Astrocyte (in vitro differentiated cells and primary cell): ENCODE data around the gene PTPN4. TPM values are rescaled to one million over a fixed set of nuclear protein-coding genes. Genes with fewer than 3 reads are reported as not detected.

Source experiments
- DNase-seq: peaks from one replicate; pipeline ENCODE4 v3.0.0-alpha.2; 2010; ENCODE audit warnings: low read depth
- FAIRE-seq: peaks from 2 replicates; lab custom pipeline; 2011; peaks lifted over from hg19 to GRCh38; lab: Jason Lieb, UNC
- H2AFZ ChIP-seq: 2 replicates; pipeline ENCODE4 v1.6.0; 2012; ENCODE audit warnings: low read depth, low read length, inconsistent platforms
- H3K27ac ChIP-seq: 2 replicates; pipeline ENCODE4 v1.5.1; 2011; ENCODE audit warnings: low read depth, low read length, inconsistent platforms
- H3K27me3 ChIP-seq: 2 replicates; pipeline ENCODE4 v1.6.0; 2011; ENCODE audit warnings: low read length, inconsistent platforms; ENCODE audit not compliant: insufficient read depth
- H3K36me3 ChIP-seq: 2 replicates; pipeline ENCODE4 v1.5.1; 2011; ENCODE audit warnings: low read length, inconsistent platforms; ENCODE audit not compliant: insufficient read depth
- H3K4me1 ChIP-seq: 2 replicates; pipeline ENCODE4 v1.5.1; 2011; ENCODE audit warnings: low read length, inconsistent platforms; ENCODE audit not compliant: insufficient read depth
- H3K4me2 ChIP-seq: 2 replicates; pipeline ENCODE4 v1.6.0; 2012; ENCODE audit warnings: low read length, inconsistent platforms
- H3K4me3 ChIP-seq: 2 replicates; pipeline ENCODE4 v1.5.1; 2011; ENCODE audit warnings: low read depth, mild to moderate bottlenecking, low read length, inconsistent platforms; ENCODE audit not compliant: insufficient read depth
- H3K79me2 ChIP-seq: 2 replicates; pipeline ENCODE4 v1.6.0; 2012; ENCODE audit warnings: mild to moderate bottlenecking, low read length, inconsistent platforms; ENCODE audit not compliant: insufficient read depth
- H3K9ac ChIP-seq: 2 replicates; pipeline ENCODE4 v1.6.0; 2012; ENCODE audit warnings: mild to moderate bottlenecking, low read length, inconsistent platforms
- H3K9me3 ChIP-seq: 2 replicates; pipeline ENCODE4 v1.5.1; 2012; ENCODE audit warnings: low read depth, mild to moderate bottlenecking, low read length, inconsistent platforms; ENCODE audit not compliant: insufficient read depth
- H4K20me1 ChIP-seq: 2 replicates; pipeline ENCODE4 v1.6.0; 2012; ENCODE audit warnings: low read length, inconsistent platforms; ENCODE audit not compliant: insufficient read depth
- H3K27ac Mint-ChIP-seq: one replicate; pipeline ENCODE4 v1.8.0; 2021; ENCODE audit warnings: mild to moderate bottlenecking, mixed read lengths; ENCODE audit not compliant: unreplicated experiment
- H3K27me3 Mint-ChIP-seq: one replicate; pipeline ENCODE4 v1.8.0; 2021; ENCODE audit warnings: low read depth, mixed read lengths; ENCODE audit not compliant: unreplicated experiment
- H3K36me3 Mint-ChIP-seq: one replicate; pipeline ENCODE4 v1.8.0; 2021; ENCODE audit warnings: low read depth, mixed read lengths; ENCODE audit not compliant: unreplicated experiment
- H3K4me1 Mint-ChIP-seq: one replicate; pipeline ENCODE4 v1.8.0; 2021; ENCODE audit warnings: low read depth, mixed read lengths; ENCODE audit not compliant: unreplicated experiment
- H3K4me3 Mint-ChIP-seq: one replicate; pipeline ENCODE4 v1.8.0; 2021; ENCODE audit warnings: mild to moderate bottlenecking, moderate library complexity, mixed read lengths; ENCODE audit not compliant: unreplicated experiment
- H3K9me3 Mint-ChIP-seq: one replicate; pipeline ENCODE4 v1.8.0; 2021; ENCODE audit warnings: mild to moderate bottlenecking, mixed read lengths; ENCODE audit not compliant: unreplicated experiment
- CTCF ChIP-seq: IDR thresholded peaks from 2 replicates; pipeline ENCODE4 v1.5.1; 2011; ENCODE audit warnings: low read depth, mild to moderate bottlenecking, inconsistent platforms, low read length, moderate library complexity; ENCODE audit not compliant: insufficient read depth
- EZH2 ChIP-seq: IDR thresholded peaks from 2 replicates; pipeline ENCODE4 v1.6.1; 2012; ENCODE audit warnings: mild to moderate bottlenecking, low read length, inconsistent platforms; ENCODE audit not compliant: insufficient read depth
- total RNA-seq: library from RNA; stranded (reverse); gene quantifications from 2 replicates; pipeline ENCODE4 v1.2.1, GENCODE V29; 2021

PTPN4 gene
- total RNA-seq, 1 donor from 2014 or later = 38.2 TPM

- H3K27ac Mint-ChIP-seq = no peak overlapping the region
- FAIRE-seq = no peak
These were observed 76.9 kb downstream of the PTPN4 start for GRCh38 chr2:119836455-119837142.

GRCh38 chr2:119837350-119837749 is 77.6 kb downstream of the PTPN4 start:
- Histone ChIP-seq H3K4me2 (no peak overlapping the region), H4K20me1 (no peaks in the 10 kb centered on the region), H3K4me3 (no peak overlapping the region), H3K36me3 (no peaks in the 10 kb centered on the region), H3K9ac (no peak overlapping the region), H3K27me3 (no peaks in the 10 kb centered on the region), H2AFZ (no peak overlapping the region), H3K9me3 (no peaks in the 10 kb centered on the region), H3K4me1 (no peaks in the 10 kb centered on the region), H3K27ac (no peak overlapping the region), H3K79me2 (no peaks in the 10 kb centered on the region)
- no peak for TF ChIP-seq CTCF
- no peak for TF ChIP-seq EZH2
- Mint-ChIP-seq H3K4me1 (peaks cover 12% of the 10 kb centered on the region), H3K9me3 (peaks cover 1% of the 10 kb centered on the region), H3K36me3 (peaks cover 4% of the 10 kb centered on the region), H3K27ac (no peak overlapping the region), H3K4me3 (no peak overlapping the region), H3K27me3 (no peaks in the 10 kb centered on the region)
- FAIRE-seq (no peak), DNase-seq (no peak)

More at GRCh38 chr2:119836455-119837142, 76.9 kb downstream of the PTPN4 start:
- no peak overlapping the region for H3K4me3 Mint-ChIP-seq
- H3K27me3 Mint-ChIP-seq = no peaks in the 10 kb centered on the region
- TF ChIP-seq CTCF (no peak), EZH2 (no peak)
- Histone ChIP-seq H3K4me1 (no peaks in the 10 kb centered on the region), H3K79me2 (no peaks in the 10 kb centered on the region), H3K4me3 (no peak overlapping the region), H3K9me3 (no peaks in the 10 kb centered on the region), H3K27ac (no peak overlapping the region), H3K4me2 (no peak overlapping the region), H3K9ac (no peak overlapping the region), H3K27me3 (no peaks in the 10 kb centered on the region), H4K20me1 (no peaks in the 10 kb centered on the region), H2AFZ (no peak overlapping the region), H3K36me3 (no peaks in the 10 kb centered on the region)
- H3K9me3 Mint-ChIP-seq = peaks cover 1% of the 10 kb centered on the region
- peaks cover 4% of the 10 kb centered on the region for H3K36me3 Mint-ChIP-seq
- peaks cover 12% of the 10 kb centered on the region for H3K4me1 Mint-ChIP-seq
- DNase-seq = no peak

- Histone ChIP-seq H2AFZ (no peak overlapping the region), H3K9me3 (no peaks in the 10 kb centered on the region), H3K27ac (no peak overlapping the region), H3K4me2 (no peak overlapping the region), H3K4me1 (no peaks in the 10 kb centered on the region), H3K4me3 (no peak overlapping the region), H3K79me2 (no peaks in the 10 kb centered on the region), H3K36me3 (no peaks in the 10 kb centered on the region), H3K27me3 (no peaks in the 10 kb centered on the region), H3K9ac (no peak overlapping the region), H4K20me1 (no peaks in the 10 kb centered on the region)
- Mint-ChIP-seq H3K4me1 (peaks cover 13% of the 10 kb centered on the region), H3K4me3 (no peak overlapping the region), H3K27ac (no peak overlapping the region), H3K36me3 (peaks cover 4% of the 10 kb centered on the region), H3K9me3 (peaks cover 1% of the 10 kb centered on the region), H3K27me3 (no peaks in the 10 kb centered on the region)
- FAIRE-seq (no peak), DNase-seq (no peak)
- TF ChIP-seq CTCF (no peak), EZH2 (no peak)
These were observed 78.0 kb downstream of the PTPN4 start for GRCh38 chr2:119837759-119838158.
